Measurements from ENCODE around the gene TIMP4.

Gene TIMP4

DNA sequence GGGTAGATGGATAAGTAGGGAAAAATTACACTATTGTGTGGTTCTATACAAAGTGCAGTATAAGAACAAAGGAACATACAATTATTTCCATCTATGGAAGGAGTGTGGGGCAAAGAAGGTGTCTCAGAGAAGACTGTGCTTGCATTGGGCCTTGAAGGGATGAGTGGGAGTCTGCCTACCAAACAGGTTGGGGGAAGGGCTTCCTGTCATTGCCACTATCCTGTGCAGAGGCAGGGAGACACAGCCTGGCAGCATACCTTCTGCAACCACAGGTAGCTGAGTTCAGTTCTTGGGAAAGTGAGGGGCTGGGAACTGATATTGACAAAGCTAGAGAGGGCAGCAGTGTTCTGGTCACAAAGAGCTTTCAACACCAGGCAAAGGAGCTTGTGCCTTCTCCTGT, 3.4 kb downstream of the TIMP4 start:
- DNase-seq (ENCODE audit: low read depth, low spot score): no peak
- H3K4me3 ChIP-seq (ENCODE audit: low read length): no peak overlapping the region

GRCh38 chr3:12154151-12154550, 4.6 kb downstream of the TIMP4 start:
- no peak overlapping the region for H3K4me3 ChIP-seq (ENCODE audit: low read length)
- no peak for DNase-seq (ENCODE audit: low read depth, low spot score)

DNA sequence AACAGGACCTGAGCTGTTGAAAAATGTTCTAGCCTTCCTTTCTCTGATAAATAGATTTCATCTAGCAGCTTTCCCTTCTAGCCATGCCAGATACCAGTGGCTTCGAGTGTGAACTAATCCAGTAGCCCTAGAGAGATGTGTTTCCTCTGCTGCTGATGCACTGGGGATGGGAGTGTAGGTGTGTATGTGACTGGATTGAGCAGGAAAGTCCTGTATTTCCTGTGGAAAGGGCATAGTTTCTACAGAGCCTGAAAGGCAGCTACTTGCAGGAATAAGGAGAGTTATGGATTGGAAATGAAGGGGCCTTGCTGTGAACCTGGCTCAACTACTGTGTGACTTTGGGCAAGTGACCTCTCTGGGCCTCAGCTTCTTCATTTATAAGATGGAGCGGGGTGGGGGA, 8.6 kb downstream of the TIMP4 start:
- H3K4me3 ChIP-seq (ENCODE audit: low read length): no peak overlapping the region
- DNase-seq (ENCODE audit: low read depth, low spot score): no peak

- DNase-seq (ENCODE audit: low read depth, low spot score): no peak
- H3K4me3 ChIP-seq (ENCODE audit: low read length): no peak overlapping the region
These were observed 9.7 kb downstream of the TIMP4 start for GRCh38 chr3:12149029-12149428.

DNA sequence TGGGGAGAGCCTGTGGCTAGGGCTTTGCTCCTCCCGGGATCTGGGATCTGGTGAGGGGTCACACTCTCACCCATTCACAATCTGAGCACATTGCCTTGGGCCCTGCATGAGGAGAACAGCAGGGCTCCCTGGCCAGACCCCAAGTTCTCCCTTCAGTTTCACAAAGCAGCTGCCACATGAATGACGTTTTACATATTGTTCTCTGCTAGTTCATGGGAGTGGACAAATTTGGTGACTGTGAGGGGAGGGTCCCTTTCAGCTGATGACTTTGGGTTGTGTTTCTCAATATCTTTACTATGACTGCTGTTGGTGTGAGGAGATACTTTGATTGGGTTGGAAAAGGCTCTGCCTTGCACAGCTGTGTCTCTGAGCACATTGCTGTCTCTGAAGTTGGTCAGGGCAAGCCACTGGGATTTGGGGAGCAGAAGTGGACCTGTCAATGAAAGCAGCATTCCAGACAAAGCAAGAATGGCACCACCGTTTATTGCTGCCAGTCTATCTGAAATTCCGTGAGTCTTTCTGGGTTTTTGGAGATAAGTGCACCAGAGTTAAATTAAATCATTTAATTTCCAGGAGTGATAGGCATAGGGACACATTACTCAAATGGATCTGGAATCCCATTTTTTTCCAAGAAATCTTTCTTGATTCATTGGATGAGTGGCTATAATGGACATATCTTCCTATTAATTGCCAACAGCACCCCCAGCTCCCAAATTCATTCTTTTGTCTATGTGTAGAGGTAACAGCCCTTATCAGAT, 10.3 kb downstream of the TIMP4 start:
- H3K4me3 ChIP-seq (ENCODE audit: low read length): no peak overlapping the region
- DNase-seq (ENCODE audit: low read depth, low spot score): no peak

GRCh38 chr3:12147049-12147780, 11.5 kb downstream of the TIMP4 start:
- DNase-seq (ENCODE audit: low read depth, low spot score): no peak

GRCh38 chr3:12143949-12144504, 14.7 kb downstream of the TIMP4 start:
- DNase-seq (ENCODE audit: low read depth, low spot score): no peak
- no peak overlapping the region for H3K4me3 ChIP-seq (ENCODE audit: low read length)

More at GRCh38 chr3:12147049-12147780, 11.5 kb downstream of the TIMP4 start:
- H3K4me3 ChIP-seq (ENCODE audit: low read length): no peak overlapping the region

- DNase-seq (ENCODE audit: low read depth, low spot score): no peak
- H3K4me3 ChIP-seq (ENCODE audit: low read length): no peak overlapping the region
These were observed 16.2 kb downstream of the TIMP4 start for GRCh38 chr3:12142476-12142875.

- no peak for DNase-seq (ENCODE audit: low read depth, low spot score)
- H3K4me3 ChIP-seq (ENCODE audit: low read length): no peak overlapping the region
These were observed 17.4 kb downstream of the TIMP4 start for GRCh38 chr3:12141350-12141749.

- H3K4me3 ChIP-seq (ENCODE audit: low read length): no peak overlapping the region
- no peak for DNase-seq (ENCODE audit: low read depth, low spot score)
These were observed 19.6 kb downstream of the TIMP4 start for GRCh38 chr3:12139111-12139511.

DNA sequence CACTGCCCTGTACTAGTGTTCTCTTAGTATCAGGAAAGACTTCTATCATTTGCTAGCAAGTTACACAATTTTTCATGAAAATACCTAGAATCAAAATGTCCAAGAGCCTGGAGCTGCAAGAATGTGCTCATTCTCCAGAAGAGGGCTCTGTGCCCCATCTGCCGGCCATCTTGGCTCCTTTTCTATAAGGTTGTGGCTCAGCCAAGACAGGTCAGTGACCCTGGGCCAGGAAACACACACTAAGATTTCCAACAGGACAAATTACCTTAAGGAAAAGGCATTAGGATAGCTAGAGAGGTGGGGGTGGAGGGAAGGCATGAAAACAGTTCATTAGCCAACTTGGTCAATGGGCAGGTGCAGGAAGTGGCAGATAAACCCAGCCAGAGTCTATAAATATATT, 20.7 kb downstream of the TIMP4 start:
- DNase-seq (ENCODE audit: low read depth, low spot score): peak; percentile 25
- no peak overlapping the region for H3K4me3 ChIP-seq (ENCODE audit: low read length)

- no peak for DNase-seq (ENCODE audit: low read depth, low spot score)
These were observed 22.3 kb downstream of the TIMP4 start for GRCh38 chr3:12136371-12136770.

GRCh38 chr3:12135029-12135657, 23.6 kb downstream of the TIMP4 start:
- DNase-seq (ENCODE audit: low read depth, low spot score): peak; percentile 32
- H3K4me3 ChIP-seq (ENCODE audit: low read length): no peak overlapping the region

More at GRCh38 chr3:12136371-12136770, 22.3 kb downstream of the TIMP4 start:
- H3K4me3 ChIP-seq (ENCODE audit: low read length): no peak overlapping the region

DNA sequence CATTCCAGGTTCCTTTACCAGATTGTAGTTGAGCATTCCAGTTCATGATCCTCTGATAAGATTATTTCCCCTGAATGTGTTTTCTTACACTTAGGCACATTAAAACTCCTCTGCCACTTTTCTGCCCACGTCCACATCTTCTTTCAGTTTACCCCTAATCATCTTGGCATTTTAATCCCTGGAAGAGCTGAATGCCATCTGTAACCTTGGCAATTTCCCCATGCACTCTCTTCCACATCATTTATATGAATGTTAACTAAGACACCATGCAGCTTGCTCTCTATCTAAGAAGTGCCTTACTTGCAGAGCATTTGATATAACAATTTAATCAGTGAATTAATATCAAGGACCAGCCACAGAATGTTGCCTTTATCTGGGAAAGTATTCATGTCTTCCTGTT, 25.8 kb downstream of the TIMP4 start:
- DNase-seq (ENCODE audit: low read depth, low spot score): no peak
- H3K4me3 ChIP-seq (ENCODE audit: low read length): no peak overlapping the region

DNA sequence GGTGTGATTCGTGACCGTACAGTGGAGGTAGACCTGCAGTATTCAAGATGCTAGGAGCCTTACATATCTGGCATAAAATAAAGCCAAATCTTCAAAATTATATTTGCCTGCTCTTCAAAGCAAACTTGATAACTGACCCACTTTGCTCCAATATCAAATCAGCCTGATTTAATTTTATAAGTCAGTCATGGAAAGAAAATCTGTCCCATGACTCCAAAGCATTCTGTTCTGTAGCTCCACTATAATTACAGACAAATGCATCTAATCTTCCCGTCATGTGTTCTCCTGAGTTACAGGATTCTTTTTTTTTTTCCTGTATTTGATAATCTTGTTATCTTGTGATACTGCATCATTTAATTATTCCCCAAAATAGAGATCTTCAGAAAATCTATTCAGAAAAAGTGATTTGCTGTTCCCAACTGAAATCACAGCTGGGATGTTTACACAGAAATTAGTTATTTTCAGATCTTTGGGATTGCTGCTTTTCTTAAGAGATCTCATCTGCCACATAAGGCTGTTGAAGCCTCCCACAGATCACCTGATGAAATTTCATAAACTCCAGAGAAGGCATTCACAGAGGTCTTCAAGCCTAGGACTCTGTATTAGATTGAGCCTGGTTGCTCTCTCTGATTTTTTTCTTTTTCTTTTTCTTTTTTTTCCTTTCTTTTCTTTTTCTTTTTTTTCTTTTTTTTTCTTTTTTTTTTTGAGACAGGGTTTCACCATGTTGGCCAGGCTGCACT, 27.2 kb downstream of the TIMP4 start:
- no peak for DNase-seq (ENCODE audit: low read depth, low spot score)
- no peak overlapping the region for H3K4me3 ChIP-seq (ENCODE audit: low read length)

- DNase-seq (ENCODE audit: low read depth, low spot score): no peak
- H3K4me3 ChIP-seq (ENCODE audit: low read length): no peak overlapping the region
These were observed 31.3 kb downstream of the TIMP4 start for GRCh38 chr3:12127391-12127790.

GRCh38 chr3:12125772-12126171, 32.9 kb downstream of the TIMP4 start:
- no peak overlapping the region for H3K4me3 ChIP-seq (ENCODE audit: low read length)
- DNase-seq (ENCODE audit: low read depth, low spot score): no peak

- no peak for DNase-seq (ENCODE audit: low read depth, low spot score)
- no peak overlapping the region for H3K4me3 ChIP-seq (ENCODE audit: low read length)
These were observed 37.2 kb downstream of the TIMP4 start for GRCh38 chr3:12121466-12121865.

Data from Jurkat, Clone E6-1 (cell line).